ENCODE results near the gene TENM4.

DNA sequence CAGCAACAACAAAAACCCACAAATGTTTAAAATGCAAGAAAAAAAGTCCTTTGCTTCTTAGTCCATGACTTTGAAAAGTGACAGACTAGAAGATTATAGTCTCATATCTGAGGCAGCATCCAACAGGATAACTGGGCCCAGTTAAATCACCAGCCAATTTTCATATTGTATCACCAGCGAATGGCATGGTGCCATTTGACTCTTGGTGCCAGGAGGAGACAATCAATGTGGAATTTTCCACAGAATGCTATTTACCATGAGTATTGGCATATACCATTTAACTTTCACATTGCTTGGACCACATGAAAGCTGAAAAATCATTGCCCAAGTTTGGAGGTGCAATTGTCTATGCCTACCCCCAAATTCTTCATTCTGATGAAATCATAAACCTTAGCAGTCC lies 255.5 kb downstream of the TENM4 start:
- TF ChIP-seq, protein P1, sequence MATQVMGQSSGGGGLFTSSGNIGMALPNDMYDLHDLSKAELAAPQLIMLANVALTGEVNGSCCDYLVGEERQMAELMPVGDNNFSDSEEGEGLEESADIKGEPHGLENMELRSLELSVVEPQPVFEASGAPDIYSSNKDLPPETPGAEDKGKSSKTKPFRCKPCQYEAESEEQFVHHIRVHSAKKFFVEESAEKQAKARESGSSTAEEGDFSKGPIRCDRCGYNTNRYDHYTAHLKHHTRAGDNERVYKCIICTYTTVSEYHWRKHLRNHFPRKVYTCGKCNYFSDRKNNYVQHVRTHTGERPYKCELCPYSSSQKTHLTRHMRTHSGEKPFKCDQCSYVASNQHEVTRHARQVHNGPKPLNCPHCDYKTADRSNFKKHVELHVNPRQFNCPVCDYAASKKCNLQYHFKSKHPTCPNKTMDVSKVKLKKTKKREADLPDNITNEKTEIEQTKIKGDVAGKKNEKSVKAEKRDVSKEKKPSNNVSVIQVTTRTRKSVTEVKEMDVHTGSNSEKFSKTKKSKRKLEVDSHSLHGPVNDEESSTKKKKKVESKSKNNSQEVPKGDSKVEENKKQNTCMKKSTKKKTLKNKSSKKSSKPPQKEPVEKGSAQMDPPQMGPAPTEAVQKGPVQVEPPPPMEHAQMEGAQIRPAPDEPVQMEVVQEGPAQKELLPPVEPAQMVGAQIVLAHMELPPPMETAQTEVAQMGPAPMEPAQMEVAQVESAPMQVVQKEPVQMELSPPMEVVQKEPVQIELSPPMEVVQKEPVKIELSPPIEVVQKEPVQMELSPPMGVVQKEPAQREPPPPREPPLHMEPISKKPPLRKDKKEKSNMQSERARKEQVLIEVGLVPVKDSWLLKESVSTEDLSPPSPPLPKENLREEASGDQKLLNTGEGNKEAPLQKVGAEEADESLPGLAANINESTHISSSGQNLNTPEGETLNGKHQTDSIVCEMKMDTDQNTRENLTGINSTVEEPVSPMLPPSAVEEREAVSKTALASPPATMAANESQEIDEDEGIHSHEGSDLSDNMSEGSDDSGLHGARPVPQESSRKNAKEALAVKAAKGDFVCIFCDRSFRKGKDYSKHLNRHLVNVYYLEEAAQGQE (IDR thresholded peaks at IDR 0.05; ENCODE audit: low read depth), result no peak
- TF ChIP-seq TAF1 (IDR thresholded peaks at IDR 0.05; ENCODE audit: low read depth) (no peak), YY1 (IDR thresholded peaks at IDR 0.05; ENCODE audit: low read depth) (no peak), EP300 (IDR thresholded peaks at IDR 0.05; ENCODE audit: borderline replicate concordance) (no peak), CREB1 (IDR thresholded peaks at IDR 0.05; ENCODE audit: low read depth) (no peak), RAD21 (IDR thresholded peaks at IDR 0.05; ENCODE audit: low read depth) (no peak), CEBPB (IDR thresholded peaks at IDR 0.05) (no peak), NFIC (IDR thresholded peaks at IDR 0.05) (no peak), EGR1 (IDR thresholded peaks at IDR 0.05) (no peak)
- TF ChIP-seq, protein P2, sequence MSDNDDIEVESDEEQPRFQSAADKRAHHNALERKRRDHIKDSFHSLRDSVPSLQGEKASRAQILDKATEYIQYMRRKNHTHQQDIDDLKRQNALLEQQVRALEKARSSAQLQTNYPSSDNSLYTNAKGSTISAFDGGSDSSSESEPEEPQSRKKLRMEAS (IDR thresholded peaks at IDR 0.05), result no peak
- TF ChIP-seq, protein P3, sequence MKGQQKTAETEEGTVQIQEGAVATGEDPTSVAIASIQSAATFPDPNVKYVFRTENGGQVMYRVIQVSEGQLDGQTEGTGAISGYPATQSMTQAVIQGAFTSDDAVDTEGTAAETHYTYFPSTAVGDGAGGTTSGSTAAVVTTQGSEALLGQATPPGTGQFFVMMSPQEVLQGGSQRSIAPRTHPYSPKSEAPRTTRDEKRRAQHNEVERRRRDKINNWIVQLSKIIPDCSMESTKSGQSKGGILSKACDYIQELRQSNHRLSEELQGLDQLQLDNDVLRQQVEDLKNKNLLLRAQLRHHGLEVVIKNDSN (IDR thresholded peaks at IDR 0.05), result no peak

Data from Ishikawa (cell line).